ENCODE results near the gene CD4.

GRCh38 chr12:6849976-6850560, 60.7 kb downstream of the CD4 start:
- TF ChIP-seq CTCF (conservative IDR thresholded peaks at IDR 0.05 in 1 of 2, IDR thresholded peaks at IDR 0.05 in 1 of 2; ENCODE audit: low read depth in 1 of 2, low read length in 2 of 2), result no peak
- TF ChIP-seq EZH2 (IDR thresholded peaks at IDR 0.05; ENCODE audit: low read length, missing control alignments), result no peak

Data from fibroblast of lung (primary cell).